HG02884 (cell line): ENCODE data around the gene NUP153.
A peak's percentile ranks its signal among the peaks of the same experiment; 100 is the strongest.
"Not testable (repeated sequence)": the region's sequence is repeated elsewhere in the genome, so short reads cannot be mapped to it uniquely, and the experiment has no call there.

Experiments used
- ATAC-seq: cut with Tn5 transposase; IDR thresholded peaks from one replicate; pipeline ENCODE4 v1.9.1; 2021; ENCODE audit warnings: mild to moderate bottlenecking, moderate library complexity; ENCODE audit not compliant: unreplicated experiment

NUP153 gene

GRCh38 chr6:17714879-17715851, 8.4 kb upstream of the NUP153 start:
- ATAC-seq, result peak; percentile 89

GRCh38 chr6:17714177-17714576, 7.5 kb upstream of the NUP153 start:
- no peak for ATAC-seq

GRCh38 chr6:17712576-17712975, 5.9 kb upstream of the NUP153 start:
- no peak for ATAC-seq

- ATAC-seq, result no peak
Measured at GRCh38 chr6:17710331-17710730, 3.6 kb upstream of the NUP153 start.

GRCh38 chr6:17709476-17709875, 2.8 kb upstream of the NUP153 start:
- ATAC-seq, result no peak

GRCh38 chr6:17708035-17708434, 1.3 kb upstream of the NUP153 start:
- ATAC-seq, result not testable (repeated sequence)

- no peak for ATAC-seq
Measured at GRCh38 chr6:17707371-17707651, 586 bp upstream of the NUP153 start.

- peak; percentile 62 for ATAC-seq
Measured at GRCh38 chr6:17705778-17706579, 746 bp downstream of the NUP153 start.

GRCh38 chr6:17705428-17705777, 1.3 kb downstream of the NUP153 start:
- ATAC-seq, result no peak

- no peak for ATAC-seq
Measured at GRCh38 chr6:17703256-17703694, 3.5 kb downstream of the NUP153 start.

GRCh38 chr6:17700421-17701416, 6.0 kb downstream of the NUP153 start:
- no peak for ATAC-seq

GRCh38 chr6:17691925-17692538, 14.7 kb downstream of the NUP153 start:
- ATAC-seq, result no peak

- no peak for ATAC-seq
Measured at GRCh38 chr6:17688481-17688880, 18.2 kb downstream of the NUP153 start.

- no peak for ATAC-seq
Measured at GRCh38 chr6:17687136-17687535, 19.6 kb downstream of the NUP153 start.

GRCh38 chr6:17684134-17684533, 22.6 kb downstream of the NUP153 start:
- no peak for ATAC-seq

GRCh38 chr6:17683428-17683827, 23.3 kb downstream of the NUP153 start:
- no peak for ATAC-seq

GRCh38 chr6:17679726-17680125, 27.0 kb downstream of the NUP153 start:
- ATAC-seq, result no peak

GRCh38 chr6:17677602-17678001, 29.1 kb downstream of the NUP153 start:
- ATAC-seq, result no peak

GRCh38 chr6:17673543-17674254, 33.0 kb downstream of the NUP153 start:
- ATAC-seq, result no peak
